ENCODE results near the gene HECW1.

HECW1 gene

DNA sequence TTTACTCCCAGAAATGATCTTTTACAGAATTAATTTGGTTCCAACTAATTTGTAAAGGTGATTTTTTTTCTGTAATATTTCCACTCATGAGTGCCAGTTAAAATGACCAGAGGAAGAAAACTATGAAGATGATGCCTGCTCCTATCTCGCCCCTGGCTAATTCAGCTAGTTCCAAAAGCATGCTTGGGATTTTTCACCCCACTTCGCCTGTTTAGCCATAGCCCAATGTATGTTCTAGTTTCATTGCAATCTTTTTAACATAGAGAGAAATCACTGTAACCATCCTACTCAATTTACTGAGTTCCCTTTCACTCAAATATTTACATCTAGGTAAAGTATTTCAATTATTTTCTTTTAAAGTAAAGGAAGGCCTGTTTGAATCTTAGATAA, 447.5 kb downstream of the HECW1 start:
- no peak overlapping the region for H3K27ac ChIP-seq (ENCODE audit: extremely low read depth, low read depth, low read length)
- no peaks in the 10 kb centered on the region for H3K36me3 ChIP-seq (ENCODE audit: control insufficient read depth in 2 of 2, insufficient read depth in 1 of 2, low read length in 2 of 2)
- TF ChIP-seq IKZF3 (tag by site-specific recombination; IDR thresholded peaks at IDR 0.05) (no peak), ZNF548 (tag by site-specific recombination; IDR thresholded peaks at IDR 0.05) (no peak), ZNF292 (tag by site-specific recombination; IDR thresholded peaks at IDR 0.05; ENCODE audit: borderline replicate concordance, low read depth) (no peak), ZNF670 (tag by site-specific recombination; IDR thresholded peaks at IDR 0.05; ENCODE audit: low read depth) (no peak), TRIM28 (IDR thresholded peaks at IDR 0.05; ENCODE audit: borderline replicate concordance, low read length) (no peak), ZNF311 (tag by site-specific recombination; IDR thresholded peaks at IDR 0.05; ENCODE audit: borderline replicate concordance) (no peak), PRDM6 (tag by site-specific recombination; IDR thresholded peaks at IDR 0.05) (no peak), ZNF623 (tag by site-specific recombination; IDR thresholded peaks at IDR 0.05) (no peak), ZBTB20 (tag by site-specific recombination; IDR thresholded peaks at IDR 0.05) (no peak), KLF1 (tag by site-specific recombination; IDR thresholded peaks at IDR 0.05) (no peak), ZNF610 (tag by site-specific recombination; IDR thresholded peaks at IDR 0.05; ENCODE audit: borderline replicate concordance) (no peak)
- TF ChIP-seq, protein P1, sequence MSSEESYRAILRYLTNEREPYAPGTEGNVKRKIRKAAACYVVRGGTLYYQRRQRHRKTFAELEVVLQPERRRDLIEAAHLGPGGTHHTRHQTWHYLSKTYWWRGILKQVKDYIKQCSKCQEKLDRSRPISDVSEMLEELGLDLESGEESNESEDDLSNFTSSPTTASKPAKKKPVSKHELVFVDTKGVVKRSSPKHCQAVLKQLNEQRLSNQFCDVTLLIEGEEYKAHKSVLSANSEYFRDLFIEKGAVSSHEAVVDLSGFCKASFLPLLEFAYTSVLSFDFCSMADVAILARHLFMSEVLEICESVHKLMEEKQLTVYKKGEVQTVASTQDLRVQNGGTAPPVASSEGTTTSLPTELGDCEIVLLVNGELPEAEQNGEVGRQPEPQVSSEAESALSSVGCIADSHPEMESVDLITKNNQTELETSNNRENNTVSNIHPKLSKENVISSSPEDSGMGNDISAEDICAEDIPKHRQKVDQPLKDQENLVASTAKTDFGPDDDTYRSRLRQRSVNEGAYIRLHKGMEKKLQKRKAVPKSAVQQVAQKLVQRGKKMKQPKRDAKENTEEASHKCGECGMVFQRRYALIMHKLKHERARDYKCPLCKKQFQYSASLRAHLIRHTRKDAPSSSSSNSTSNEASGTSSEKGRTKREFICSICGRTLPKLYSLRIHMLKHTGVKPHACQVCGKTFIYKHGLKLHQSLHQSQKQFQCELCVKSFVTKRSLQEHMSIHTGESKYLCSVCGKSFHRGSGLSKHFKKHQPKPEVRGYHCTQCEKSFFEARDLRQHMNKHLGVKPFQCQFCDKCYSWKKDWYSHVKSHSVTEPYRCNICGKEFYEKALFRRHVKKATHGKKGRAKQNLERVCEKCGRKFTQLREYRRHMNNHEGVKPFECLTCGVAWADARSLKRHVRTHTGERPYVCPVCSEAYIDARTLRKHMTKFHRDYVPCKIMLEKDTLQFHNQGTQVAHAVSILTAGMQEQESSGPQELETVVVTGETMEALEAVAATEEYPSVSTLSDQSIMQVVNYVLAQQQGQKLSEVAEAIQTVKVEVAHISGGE (tag by site-specific recombination; conservative IDR thresholded peaks at IDR 0.05; ENCODE audit: low read depth): no peak
- H3K9me3 ChIP-seq (ENCODE audit: control insufficient read depth, insufficient read depth, low read depth, low read length): no peaks in the 10 kb centered on the region
- CTCF ChIA-PET: interaction anchor here (0.7 kb wide), 1 partner anchor 220 kb away, joined by 3 read pairs; no protein-coding TSS in a partner anchor
- no peak overlapping the region for H3K4me3 ChIP-seq (ENCODE audit: low read depth, low read length)
- POLR2A ChIA-PET: no interaction called here
- H3K4me1 ChIP-seq (ENCODE audit: control insufficient read depth, insufficient read depth, low read length): no peaks in the 10 kb centered on the region

DNA sequence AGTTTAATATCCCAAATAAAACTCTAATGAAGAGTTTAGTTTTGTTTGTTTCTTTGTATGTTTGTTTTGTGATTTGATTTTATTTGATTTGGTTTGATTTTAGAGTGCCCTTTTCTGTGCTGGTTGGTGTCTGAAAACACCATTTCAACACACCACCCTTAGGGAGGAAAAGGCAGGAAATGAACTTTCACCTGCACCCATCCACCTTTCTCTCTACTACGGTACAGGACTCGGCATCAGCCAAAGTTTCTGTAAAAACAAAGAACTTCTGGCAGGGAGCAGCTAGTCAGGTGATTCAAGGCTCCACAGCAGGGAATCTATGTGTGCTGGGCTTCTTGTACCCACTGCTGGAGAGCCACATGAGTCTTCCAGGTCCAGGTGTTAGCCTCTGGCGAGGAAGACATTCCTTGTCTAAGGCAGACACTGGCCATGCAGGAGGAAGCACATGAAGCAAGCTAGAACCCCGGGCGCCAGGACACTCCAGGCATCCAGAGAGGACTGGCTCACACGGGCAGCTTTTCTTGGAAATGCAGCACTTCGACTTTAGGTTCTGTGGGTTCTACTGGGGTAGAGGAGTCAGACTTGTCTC, 448.4 kb downstream of the HECW1 start:
- H3K9me3 ChIP-seq (ENCODE audit: control insufficient read depth, insufficient read depth, low read depth, low read length): no peaks in the 10 kb centered on the region
- no peak overlapping the region for H3K27ac ChIP-seq (ENCODE audit: extremely low read depth, low read depth, low read length)
- ChIA-PET CTCF (no interaction called here), POLR2A (no interaction called here)
- no peaks in the 10 kb centered on the region for H3K4me1 ChIP-seq (ENCODE audit: control insufficient read depth, insufficient read depth, low read length)
- no peak overlapping the region for H3K4me3 ChIP-seq (ENCODE audit: low read depth, low read length)
- H3K36me3 ChIP-seq (ENCODE audit: control insufficient read depth in 2 of 2, insufficient read depth in 1 of 2, low read length in 2 of 2): no peaks in the 10 kb centered on the region
- TF ChIP-seq ZNF596 (tag by site-specific recombination; IDR thresholded peaks at IDR 0.05) (no peak), ZNF629 (tag by site-specific recombination; IDR thresholded peaks at IDR 0.05) (no peak), OVOL3 (tag by site-specific recombination; IDR thresholded peaks at IDR 0.05) (no peak), SALL2 (tag by site-specific recombination; IDR thresholded peaks at IDR 0.05; ENCODE audit: borderline replicate concordance) (no peak), ZNF645 (tag by site-specific recombination; IDR thresholded peaks at IDR 0.05) (no peak), PRDM6 (tag by site-specific recombination; IDR thresholded peaks at IDR 0.05) (no peak)
